ENCODE data around the gene NDST4. TPM values are rescaled to one million over a fixed set of nuclear protein-coding genes. Genes with fewer than 3 reads are reported as not detected.

Gene NDST4
- total RNA-seq, 1 donor from 2014 or later = not detected

- intact Hi-C loops (cut with micrococcal nuclease) = loop anchor here (5.0 kb wide), 1 partner anchor 420 kb away; no protein-coding TSS in a partner anchor
- Mint-ChIP-seq H3K36me3 (ENCODE audit: low read depth) (no peaks in the 10 kb centered on the region), H3K27ac (no peak overlapping the region), H3K9me3 (no peaks in the 10 kb centered on the region), H3K27me3 (ENCODE audit: low read depth) (no peaks in the 10 kb centered on the region), H3K4me1 (ENCODE audit: low read depth) (no peaks in the 10 kb centered on the region), H3K4me3 (ENCODE audit: low read depth) (no peak overlapping the region)
- DNase-seq (ENCODE audit: low spot score) = no peak
Observed at GRCh38 chr4:114807357-114807756, 306.1 kb downstream of the NDST4 start.

- Mint-ChIP-seq H3K4me1 (ENCODE audit: low read depth) (no peaks in the 10 kb centered on the region), H3K27ac (no peak overlapping the region), H3K9me3 (no peaks in the 10 kb centered on the region), H3K36me3 (ENCODE audit: low read depth) (no peaks in the 10 kb centered on the region), H3K4me3 (ENCODE audit: low read depth) (no peak overlapping the region), H3K27me3 (ENCODE audit: low read depth) (no peaks in the 10 kb centered on the region)
- intact Hi-C loops (cut with micrococcal nuclease) = no loop called here
- DNase-seq (ENCODE audit: low spot score) = no peak
Observed at GRCh38 chr4:114791976-114792375, 321.4 kb downstream of the NDST4 start.

GRCh38 chr4:114785570-114785969, 327.9 kb downstream of the NDST4 start:
- H3K36me3 Mint-ChIP-seq (ENCODE audit: low read depth) = no peaks in the 10 kb centered on the region
- intact Hi-C loops (cut with micrococcal nuclease) = no loop called here
- no peaks in the 10 kb centered on the region for H3K27me3 Mint-ChIP-seq (ENCODE audit: low read depth)
- DNase-seq (ENCODE audit: low spot score) = no peak
- no peaks in the 10 kb centered on the region for H3K9me3 Mint-ChIP-seq
- H3K4me3 Mint-ChIP-seq (ENCODE audit: low read depth) = no peak overlapping the region
- no peaks in the 10 kb centered on the region for H3K4me1 Mint-ChIP-seq (ENCODE audit: low read depth)
- no peak overlapping the region for H3K27ac Mint-ChIP-seq

- no peaks in the 10 kb centered on the region for H3K36me3 Mint-ChIP-seq (ENCODE audit: low read depth)
- intact Hi-C loops (cut with micrococcal nuclease) = no loop called here
- H3K27ac Mint-ChIP-seq = no peak overlapping the region
- H3K9me3 Mint-ChIP-seq = no peaks in the 10 kb centered on the region
- no peak for DNase-seq (ENCODE audit: low spot score)
- H3K4me1 Mint-ChIP-seq (ENCODE audit: low read depth) = no peaks in the 10 kb centered on the region
- H3K4me3 Mint-ChIP-seq (ENCODE audit: low read depth) = no peak overlapping the region
- no peaks in the 10 kb centered on the region for H3K27me3 Mint-ChIP-seq (ENCODE audit: low read depth)
Observed at GRCh38 chr4:114783215-114783595, 330.2 kb downstream of the NDST4 start.

- Mint-ChIP-seq H3K27ac (no peak overlapping the region), H3K4me3 (ENCODE audit: low read depth) (no peak overlapping the region), H3K27me3 (ENCODE audit: low read depth) (no peaks in the 10 kb centered on the region), H3K4me1 (ENCODE audit: low read depth) (no peaks in the 10 kb centered on the region), H3K9me3 (no peaks in the 10 kb centered on the region), H3K36me3 (ENCODE audit: low read depth) (no peaks in the 10 kb centered on the region)
- intact Hi-C loops (cut with micrococcal nuclease) = no loop called here
- DNase-seq (ENCODE audit: low spot score) = no peak
Observed at GRCh38 chr4:114782415-114783214, 330.8 kb downstream of the NDST4 start.

- intact Hi-C loops (cut with micrococcal nuclease) = no loop called here
- no peaks in the 10 kb centered on the region for H3K9me3 Mint-ChIP-seq
- H3K36me3 Mint-ChIP-seq (ENCODE audit: low read depth) = no peaks in the 10 kb centered on the region
- H3K27ac Mint-ChIP-seq = no peak overlapping the region
- H3K27me3 Mint-ChIP-seq (ENCODE audit: low read depth) = no peaks in the 10 kb centered on the region
- H3K4me1 Mint-ChIP-seq (ENCODE audit: low read depth) = no peaks in the 10 kb centered on the region
- no peak overlapping the region for H3K4me3 Mint-ChIP-seq (ENCODE audit: low read depth)
- no peak for DNase-seq (ENCODE audit: low spot score)
Observed at GRCh38 chr4:114780205-114780604, 333.2 kb downstream of the NDST4 start.

All from activated T-helper 2 cell treated with anti-CD3 and anti-CD28 coated beads, Interferon-gamma antibody, Interleukin-2, Interleukin-4, amounts not matched to agents 10 μg/mL and 5 μg/mL and 100 μg/mL, durations not matched to agents 14 hours and 24 hours and 36 hours (primary cell).